ENCODE results near the gene NHEJ1. TPM values are rescaled to one million over a fixed set of nuclear protein-coding genes. Genes with fewer than 3 reads are reported as not detected.
A peak's percentile ranks its signal among the peaks of the same experiment; 100 is the strongest.

NHEJ1 gene
- total and polyA plus RNA-seq, 2 donors (not counting 1 experiment from before 2014, with no cell fraction given), result 22.1 to 24.8 TPM

DNA sequence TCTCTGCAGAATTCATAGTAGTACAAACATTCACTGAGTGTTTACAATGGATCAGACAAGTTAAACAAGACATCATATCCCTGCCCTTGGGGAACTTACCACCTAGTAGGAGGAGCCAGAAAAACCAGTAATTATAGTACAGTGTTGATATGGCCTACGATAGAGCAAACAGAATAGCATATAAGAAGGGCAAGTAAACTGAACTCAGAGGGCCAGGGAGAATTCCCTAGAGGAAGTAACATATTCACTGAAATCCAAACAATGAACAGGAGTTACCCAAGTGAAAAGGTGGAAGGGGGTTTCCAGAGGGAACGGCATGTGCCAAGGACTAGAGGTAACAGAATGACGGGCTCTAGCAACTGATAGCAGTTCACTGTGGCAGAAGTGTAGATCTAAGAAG, 34.1 kb downstream of the NHEJ1 start:
- H4K20me1 ChIP-seq (ENCODE audit: control insufficient read depth, extremely low read depth, insufficient read depth, low read length), result no peaks in the 10 kb centered on the region
- DNase-seq (ENCODE audit: low read depth in 2 of 2), result no peak
- H3K79me2 ChIP-seq (ENCODE audit: control insufficient read depth, insufficient read depth, low read length), result no peaks in the 10 kb centered on the region
- H3K9me3 ChIP-seq (ENCODE audit: control insufficient read depth, insufficient read depth, low read depth, low read length), result no peaks in the 10 kb centered on the region
- no peak overlapping the region for H3K27ac ChIP-seq (ENCODE audit: insufficient read depth, low read length)
- no peak overlapping the region for H3K4me3 ChIP-seq (replicated peaks in 1 of 4; ENCODE audit: control extremely low read depth in 1 of 4, insufficient read depth in 1 of 4, low read depth in 3 of 4, low read length in 4 of 4)
- TF ChIP-seq, protein P1, sequence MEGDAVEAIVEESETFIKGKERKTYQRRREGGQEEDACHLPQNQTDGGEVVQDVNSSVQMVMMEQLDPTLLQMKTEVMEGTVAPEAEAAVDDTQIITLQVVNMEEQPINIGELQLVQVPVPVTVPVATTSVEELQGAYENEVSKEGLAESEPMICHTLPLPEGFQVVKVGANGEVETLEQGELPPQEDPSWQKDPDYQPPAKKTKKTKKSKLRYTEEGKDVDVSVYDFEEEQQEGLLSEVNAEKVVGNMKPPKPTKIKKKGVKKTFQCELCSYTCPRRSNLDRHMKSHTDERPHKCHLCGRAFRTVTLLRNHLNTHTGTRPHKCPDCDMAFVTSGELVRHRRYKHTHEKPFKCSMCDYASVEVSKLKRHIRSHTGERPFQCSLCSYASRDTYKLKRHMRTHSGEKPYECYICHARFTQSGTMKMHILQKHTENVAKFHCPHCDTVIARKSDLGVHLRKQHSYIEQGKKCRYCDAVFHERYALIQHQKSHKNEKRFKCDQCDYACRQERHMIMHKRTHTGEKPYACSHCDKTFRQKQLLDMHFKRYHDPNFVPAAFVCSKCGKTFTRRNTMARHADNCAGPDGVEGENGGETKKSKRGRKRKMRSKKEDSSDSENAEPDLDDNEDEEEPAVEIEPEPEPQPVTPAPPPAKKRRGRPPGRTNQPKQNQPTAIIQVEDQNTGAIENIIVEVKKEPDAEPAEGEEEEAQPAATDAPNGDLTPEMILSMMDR (conservative IDR thresholded peaks at IDR 0.05 in 1 of 2, IDR thresholded peaks at IDR 0.05 in 1 of 2; ENCODE audit: low read depth in 1 of 2, low read length in 2 of 2), result no peak
- TF ChIP-seq EZH2 (IDR thresholded peaks at IDR 0.05; ENCODE audit: low read length, missing control alignments), result no peak
- H3K27me3 ChIP-seq (ENCODE audit: control insufficient read depth, insufficient read depth, low read length), result no peaks in the 10 kb centered on the region
- no peaks in the 10 kb centered on the region for H3K36me3 ChIP-seq (ENCODE audit: control insufficient read depth, insufficient read depth, low read length)
- H3K4me2 ChIP-seq (ENCODE audit: extremely low read depth, insufficient read depth, low read length), result no peak overlapping the region
- no peak overlapping the region for H3K9ac ChIP-seq (ENCODE audit: insufficient read depth, low read length)
- H2AFZ ChIP-seq (ENCODE audit: low read length), result no peak overlapping the region
- peaks cover 6% of the 10 kb centered on the region for H3K4me1 ChIP-seq (ENCODE audit: control insufficient read depth, extremely low read depth, insufficient read depth, low read length)

GRCh38 chr2:219125886-219126270, 34.7 kb downstream of the NHEJ1 start:
- no peaks in the 10 kb centered on the region for H3K27me3 ChIP-seq (ENCODE audit: control insufficient read depth, insufficient read depth, low read length)
- H3K79me2 ChIP-seq (ENCODE audit: control insufficient read depth, insufficient read depth, low read length), result no peaks in the 10 kb centered on the region
- H2AFZ ChIP-seq (ENCODE audit: low read length), result no peak overlapping the region
- H3K4me1 ChIP-seq (ENCODE audit: control insufficient read depth, extremely low read depth, insufficient read depth, low read length), result peaks cover 6% of the 10 kb centered on the region
- H3K9ac ChIP-seq (ENCODE audit: insufficient read depth, low read length), result no peak overlapping the region
- no peaks in the 10 kb centered on the region for H3K36me3 ChIP-seq (ENCODE audit: control insufficient read depth, insufficient read depth, low read length)
- H4K20me1 ChIP-seq (ENCODE audit: control insufficient read depth, extremely low read depth, insufficient read depth, low read length), result no peaks in the 10 kb centered on the region
- TF ChIP-seq EZH2 (IDR thresholded peaks at IDR 0.05; ENCODE audit: low read length, missing control alignments), result no peak
- TF ChIP-seq, protein P1 (conservative IDR thresholded peaks at IDR 0.05 in 1 of 2, IDR thresholded peaks at IDR 0.05 in 1 of 2; ENCODE audit: low read depth in 1 of 2, low read length in 2 of 2), result no peak
- H3K4me3 ChIP-seq (replicated peaks in 1 of 4; ENCODE audit: control extremely low read depth in 1 of 4, insufficient read depth in 1 of 4, low read depth in 3 of 4, low read length in 4 of 4), result no peak overlapping the region
- H3K9me3 ChIP-seq (ENCODE audit: control insufficient read depth, insufficient read depth, low read depth, low read length), result no peaks in the 10 kb centered on the region
- peak; percentile 33 to 56 for DNase-seq (ENCODE audit: low read depth in 2 of 2)
- H3K4me2 ChIP-seq (ENCODE audit: extremely low read depth, insufficient read depth, low read length), result no peak overlapping the region
- H3K27ac ChIP-seq (ENCODE audit: insufficient read depth, low read length), result no peak overlapping the region

DNA sequence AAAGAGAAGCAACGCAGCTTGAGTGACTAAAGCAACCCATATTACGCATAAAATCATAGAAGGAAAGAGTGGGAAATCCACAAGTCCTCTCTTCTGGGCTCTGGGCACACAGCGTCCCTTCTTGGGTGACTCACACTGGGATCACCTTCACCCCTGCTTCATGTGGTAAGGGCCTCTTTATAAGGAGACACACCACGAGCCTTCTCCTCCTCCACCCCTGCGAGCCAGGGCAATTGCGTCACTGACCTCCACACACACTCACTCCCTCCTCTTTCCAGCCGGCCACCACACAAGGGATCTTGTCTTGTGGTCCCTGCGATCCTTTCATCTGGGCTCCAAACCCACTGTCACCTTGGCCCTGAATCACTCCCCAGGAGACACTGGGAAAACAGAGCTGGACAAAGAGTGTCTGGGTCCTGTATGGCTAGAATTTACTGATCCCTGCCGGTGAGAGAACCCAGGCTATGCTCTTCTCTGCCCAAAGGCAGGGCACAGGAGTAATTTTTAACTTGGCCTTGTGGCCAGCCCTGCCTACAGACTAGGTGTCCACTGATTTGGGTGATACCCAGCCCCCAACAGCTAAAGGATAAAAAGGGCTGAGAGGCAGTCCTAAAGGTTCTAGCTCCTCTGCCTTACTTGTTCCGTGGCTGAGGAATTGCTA, 35.3 kb downstream of the NHEJ1 start:
- Histone ChIP-seq H3K4me3 (replicated peaks in 1 of 4; ENCODE audit: control extremely low read depth in 1 of 4, insufficient read depth in 1 of 4, low read depth in 3 of 4, low read length in 4 of 4) (no peak overlapping the region), H4K20me1 (ENCODE audit: control insufficient read depth, extremely low read depth, insufficient read depth, low read length) (no peaks in the 10 kb centered on the region), H3K4me2 (ENCODE audit: extremely low read depth, insufficient read depth, low read length) (peak overlapping the region; percentile 29), H3K27ac (ENCODE audit: insufficient read depth, low read length) (peak overlapping the region; percentile 29), H3K27me3 (ENCODE audit: control insufficient read depth, insufficient read depth, low read length) (no peaks in the 10 kb centered on the region), H3K79me2 (ENCODE audit: control insufficient read depth, insufficient read depth, low read length) (no peaks in the 10 kb centered on the region), H3K9me3 (ENCODE audit: control insufficient read depth, insufficient read depth, low read depth, low read length) (no peaks in the 10 kb centered on the region), H3K4me1 (ENCODE audit: control insufficient read depth, extremely low read depth, insufficient read depth, low read length) (peaks cover 6% of the 10 kb centered on the region), H3K9ac (ENCODE audit: insufficient read depth, low read length) (no peak overlapping the region), H3K36me3 (ENCODE audit: control insufficient read depth, insufficient read depth, low read length) (no peaks in the 10 kb centered on the region), H2AFZ (ENCODE audit: low read length) (no peak overlapping the region)
- peak; percentile 98 to 99 for DNase-seq (ENCODE audit: low read depth in 2 of 2)
- TF ChIP-seq, protein P1 (conservative IDR thresholded peaks at IDR 0.05 in 1 of 2, IDR thresholded peaks at IDR 0.05 in 1 of 2; ENCODE audit: low read depth in 1 of 2, low read length in 2 of 2), result no peak
- TF ChIP-seq EZH2 (IDR thresholded peaks at IDR 0.05; ENCODE audit: low read length, missing control alignments), result no peak

Measured in fibroblast of lung (primary cell).